ENCODE results near the gene DNAL1.

DNA sequence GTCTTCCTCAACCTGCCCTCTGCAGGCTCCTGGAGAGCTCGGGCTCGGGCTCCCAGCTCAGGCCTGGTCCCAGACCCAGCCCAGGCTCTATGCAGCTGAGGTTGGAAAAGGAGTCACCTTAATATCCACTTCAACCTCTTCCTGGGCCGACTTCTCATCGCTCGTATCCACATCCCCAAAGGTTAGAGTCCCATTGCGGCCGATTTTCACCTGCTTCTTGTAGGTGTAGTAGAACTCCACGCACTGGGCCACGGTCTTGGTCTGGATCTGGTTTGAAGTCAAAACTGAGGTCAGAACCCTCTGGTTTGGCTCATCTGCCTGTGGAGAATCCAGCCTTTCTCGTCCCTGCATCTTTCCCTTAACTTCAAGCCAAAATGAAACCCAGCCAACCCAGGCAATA is 77.8 kb downstream of the DNAL1 start:
- TF ChIP-seq, protein P1, sequence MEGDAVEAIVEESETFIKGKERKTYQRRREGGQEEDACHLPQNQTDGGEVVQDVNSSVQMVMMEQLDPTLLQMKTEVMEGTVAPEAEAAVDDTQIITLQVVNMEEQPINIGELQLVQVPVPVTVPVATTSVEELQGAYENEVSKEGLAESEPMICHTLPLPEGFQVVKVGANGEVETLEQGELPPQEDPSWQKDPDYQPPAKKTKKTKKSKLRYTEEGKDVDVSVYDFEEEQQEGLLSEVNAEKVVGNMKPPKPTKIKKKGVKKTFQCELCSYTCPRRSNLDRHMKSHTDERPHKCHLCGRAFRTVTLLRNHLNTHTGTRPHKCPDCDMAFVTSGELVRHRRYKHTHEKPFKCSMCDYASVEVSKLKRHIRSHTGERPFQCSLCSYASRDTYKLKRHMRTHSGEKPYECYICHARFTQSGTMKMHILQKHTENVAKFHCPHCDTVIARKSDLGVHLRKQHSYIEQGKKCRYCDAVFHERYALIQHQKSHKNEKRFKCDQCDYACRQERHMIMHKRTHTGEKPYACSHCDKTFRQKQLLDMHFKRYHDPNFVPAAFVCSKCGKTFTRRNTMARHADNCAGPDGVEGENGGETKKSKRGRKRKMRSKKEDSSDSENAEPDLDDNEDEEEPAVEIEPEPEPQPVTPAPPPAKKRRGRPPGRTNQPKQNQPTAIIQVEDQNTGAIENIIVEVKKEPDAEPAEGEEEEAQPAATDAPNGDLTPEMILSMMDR (IDR thresholded peaks at IDR 0.05; ENCODE audit: low read length), result no peak
- no peak for TF ChIP-seq EZH2 (IDR thresholded peaks at IDR 0.05; ENCODE audit: borderline replicate concordance, low read length)
